ENCODE results near the gene PRAC2. TPM values are rescaled to one million over a fixed set of nuclear protein-coding genes. Genes with fewer than 3 reads are reported as not detected.
A peak's percentile ranks its signal among the peaks of the same experiment; 100 is the strongest.

PRAC2 gene
- total RNA-seq, 1 donor: not detected

GRCh38 chr17:48726114-48726915 lies 3.3 kb downstream of the PRAC2 start:
- no peak for TF ChIP-seq CTCF (IDR thresholded peaks at IDR 0.05; ENCODE audit: insufficient read depth, low read length)
- no peak overlapping the region for H3K4me3 ChIP-seq (ENCODE audit: low read depth, low read length)

DNA sequence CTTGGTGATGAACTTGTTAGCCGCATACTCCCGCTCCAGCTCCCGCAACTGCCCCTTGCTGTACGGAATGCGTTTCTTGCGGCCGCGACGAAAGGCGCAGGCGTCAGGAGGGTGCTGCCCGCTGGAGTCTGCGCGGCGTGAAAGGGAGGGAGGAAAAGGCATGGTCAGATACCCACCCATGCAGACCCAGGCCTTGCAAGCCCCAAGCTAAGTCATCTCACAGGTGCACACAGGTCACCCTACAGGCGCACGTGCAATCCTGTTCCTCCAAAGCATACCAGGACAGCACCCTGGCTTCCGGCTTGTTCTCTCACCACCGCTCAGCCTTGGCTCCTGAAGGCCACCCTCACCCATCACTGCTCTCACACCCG lies 3.9 kb downstream of the PRAC2 start:
- DNase-seq (ENCODE audit: low read depth): no peak
- no peak for TF ChIP-seq CTCF (IDR thresholded peaks at IDR 0.05; ENCODE audit: insufficient read depth, low read length)
- H3K4me3 ChIP-seq (ENCODE audit: low read depth, low read length): no peak overlapping the region

More at GRCh38 chr17:48726114-48726915, 3.3 kb downstream of the PRAC2 start:
- DNase-seq (ENCODE audit: low read depth): no peak

- no peak for DNase-seq (ENCODE audit: low read depth)
- no peak for TF ChIP-seq CTCF (IDR thresholded peaks at IDR 0.05; ENCODE audit: insufficient read depth, low read length)
- H3K4me3 ChIP-seq (ENCODE audit: low read depth, low read length): no peak overlapping the region
These were observed 4.6 kb downstream of the PRAC2 start for GRCh38 chr17:48727415-48728175.

- no peak within 1 kb of the TSS for H3K4me3 ChIP-seq (ENCODE audit: low read depth, low read length)
- no peak for TF ChIP-seq CTCF (IDR thresholded peaks at IDR 0.05; ENCODE audit: insufficient read depth, low read length)
- DNase-seq (ENCODE audit: low read depth): peak; percentile 27
These were observed 5.5 kb downstream of the PRAC2 start, which contains the start of gene HOXB13 for GRCh38 chr17:48728232-48729231. TSS of gene HOXB13 (minus strand) at chr17:48728750. CDS start at chr17:48728593, 157 bp downstream.

GRCh38 chr17:48729335-48730239 lies 6.6 kb downstream of the PRAC2 start:
- DNase-seq (ENCODE audit: low read depth): no peak
- no peak overlapping the region for H3K4me3 ChIP-seq (ENCODE audit: low read depth, low read length)
- no peak for TF ChIP-seq CTCF (IDR thresholded peaks at IDR 0.05; ENCODE audit: insufficient read depth, low read length)
